OCI-LY7 (cell line): ENCODE measurements around the gene PSD4.

Experiments used
- CTCF ChIP-seq: fragments of 200-600 bp; sonication (generic); conservative IDR thresholded peaks from 2 replicates; pipeline ENCODE4 v1.5.1; 2014; ENCODE audit warnings: mild to moderate bottlenecking, antibody characterized with exemption, low read length, moderate library complexity, mixed read lengths
- EZH2phosphoT487 ChIP-seq: fragments of 200-600 bp; sonication (generic); IDR thresholded peaks from 2 replicates; pipeline ENCODE4 v1.6.1; 2018; ENCODE audit warnings: low read depth, borderline replicate concordance, mild to moderate bottlenecking, mixed run types, antibody characterized with exemption, low read length, moderate library complexity, mixed read lengths

DNA sequence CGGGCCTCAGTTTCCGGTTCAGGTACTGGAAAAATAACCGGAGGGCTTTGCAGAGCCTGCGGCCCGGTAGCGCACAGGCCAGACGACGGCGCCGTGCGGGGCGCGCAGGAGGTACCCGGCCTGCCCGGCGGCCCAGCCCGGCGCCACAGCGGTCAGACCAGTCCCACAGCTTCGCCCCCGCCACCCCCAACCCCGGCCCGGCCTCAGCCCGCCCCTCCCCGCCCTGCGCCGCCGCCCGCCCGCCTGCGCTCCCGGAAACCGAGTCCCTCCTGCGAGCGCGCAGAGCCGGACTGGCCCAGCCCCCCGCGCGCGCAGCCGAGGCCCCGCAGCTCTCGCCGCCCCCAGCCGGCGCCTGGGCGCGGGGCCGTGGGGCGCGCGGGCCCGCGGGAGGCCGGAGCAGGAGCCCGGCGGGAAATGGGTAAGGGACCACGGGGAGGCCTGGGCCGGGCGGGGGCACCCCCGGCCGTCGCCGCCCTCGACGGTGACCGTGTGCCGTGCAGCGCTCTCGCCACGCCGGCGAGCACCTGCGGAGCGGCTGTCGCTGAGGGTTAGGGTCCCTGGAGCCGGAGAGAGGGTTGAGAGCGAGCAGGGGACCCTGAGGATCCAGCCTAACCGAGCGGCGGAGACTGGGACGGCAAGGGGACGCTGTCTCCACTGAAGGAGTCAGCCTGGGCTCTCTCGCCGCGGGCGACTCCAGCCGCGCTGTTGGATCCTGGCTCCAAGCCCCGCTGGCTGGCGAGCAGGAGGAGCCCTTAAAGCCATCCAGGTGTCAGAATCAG is 16.5 kb upstream of the PSD4 start:
- no peak for TF ChIP-seq CTCF
- no peak for TF ChIP-seq EZH2phosphoT487
